PFSK-1 (cell line): ENCODE results near the gene NCAN.

Experiments
- POLR2AphosphoS5 ChIP-seq: IDR thresholded peaks from 2 replicates; pipeline ENCODE4 v1.6.1; 2012; ENCODE audit warnings: low read depth, mild to moderate bottlenecking, control low read depth, low read length, moderate library complexity
- TAF1 ChIP-seq: IDR thresholded peaks from 2 replicates; pipeline ENCODE4 v1.6.1; 2012; ENCODE audit warnings: low read length, control low read depth, borderline replicate concordance; ENCODE audit not compliant: insufficient read depth

GRCh38 chr19:19259741-19260140 lies 48.0 kb downstream of the NCAN start:
- TF ChIP-seq TAF1 (no peak), POLR2AphosphoS5 (no peak)
